Naive thymus-derived CD4-positive, alpha-beta T cell (primary cell): ENCODE data around the gene FBXO17. TPM values are rescaled to one million over a fixed set of nuclear protein-coding genes. Genes with fewer than 3 reads are reported as not detected.

ENCODE experiments used
- ATAC-seq: fragments of 150-1000 bp; cut with Tn5 transposase; 2 replicates; pipeline ENCODE4 v1.10.0; 2021; ENCODE audit warnings: mild to moderate bottlenecking, moderate library complexity
- CTCF ChIA-PET: fragments of 350-600 bp; sonication (Branson Sonifier 250); formaldehyde crosslinking; loops from one replicate; lab custom pipeline; 2021; ENCODE audit warnings: antibody characterized with exemption; lab: Charles Lee
- POLR2A ChIA-PET: fragments of 350-600 bp; sonication (Branson Sonifier 250); formaldehyde crosslinking; loops from one replicate; lab custom pipeline; 2021; ENCODE audit warnings: antibody characterized with exemption, inconsistent platforms; lab: Charles Lee
- DNase-seq, 9 donors: peaks; one replicate each; pipeline versions ENCODE4 v3.0.0 to v3.0.0-alpha.2; 2020 to 2022; ENCODE audit warnings: mixed read lengths in 1 of 9
- H3K27ac ChIP-seq: one replicate; pipeline ENCODE4 v1.7.0; 2013; ENCODE audit warnings: mild to moderate bottlenecking, low read depth, low read length, moderate library complexity
- H3K27me3 ChIP-seq, 2 donors: one replicate each; pipeline ENCODE4 v1.7.0; 2013; ENCODE audit warnings: low read length in 2 of 2, mild to moderate bottlenecking in 2 of 2, moderate library complexity in 2 of 2; ENCODE audit not compliant: control insufficient read depth in 2 of 2, insufficient read depth in 2 of 2
- H3K36me3 ChIP-seq, 3 experiments: 1 replicate in 2 of 3; 2 replicates in 1 of 3; pipeline ENCODE4 v1.7.0; 2013; ENCODE audit warnings: low read length in 3 of 3, mild to moderate bottlenecking in 3 of 3, moderate library complexity in 1 of 3; ENCODE audit not compliant: insufficient read depth in 3 of 3, control insufficient read depth in 2 of 3
- H3K4me1 ChIP-seq, 2 donors: one replicate each; pipeline ENCODE4 v1.7.0; 2013; ENCODE audit warnings: low read length in 2 of 2, mild to moderate bottlenecking in 2 of 2, moderate library complexity in 1 of 2; ENCODE audit not compliant: control insufficient read depth in 2 of 2, insufficient read depth in 2 of 2
- H3K4me3 ChIP-seq: 2 replicates; pipeline ENCODE4 v1.7.0; 2013; ENCODE audit warnings: mild to moderate bottlenecking, low read length
- H3K9me3 ChIP-seq, 3 experiments: 1 replicate in 2 of 3; 2 replicates in 1 of 3; pipeline ENCODE4 v1.7.0; 2013; ENCODE audit warnings: low read length in 3 of 3; ENCODE audit not compliant: control insufficient read depth in 2 of 3
- H3K27ac Mint-ChIP-seq, 9 donors: one replicate each; pipeline ENCODE4 v1.8.0; 2020 to 2022; ENCODE audit warnings: mixed read lengths in 9 of 9, mild to moderate bottlenecking in 8 of 9, moderate library complexity in 5 of 9, inconsistent platforms in 2 of 9
- H3K27me3 Mint-ChIP-seq, 5 donors: one replicate each; pipeline ENCODE4 v1.8.0; 2021 to 2022; ENCODE audit warnings: mixed read lengths in 5 of 5, mild to moderate bottlenecking in 1 of 5
- H3K36me3 Mint-ChIP-seq, 5 donors: one replicate each; pipeline ENCODE4 v1.8.0; 2020 to 2022; ENCODE audit warnings: mixed read lengths in 5 of 5, mild to moderate bottlenecking in 3 of 5, inconsistent platforms in 1 of 5
- H3K4me1 Mint-ChIP-seq, 7 donors: one replicate each; pipeline ENCODE4 v1.8.0; 2020 to 2022; ENCODE audit warnings: mixed read lengths in 7 of 7, mild to moderate bottlenecking in 3 of 7, inconsistent platforms in 1 of 7
- H3K4me3 Mint-ChIP-seq, 10 donors: one replicate each; pipeline ENCODE4 v1.8.0; 2020 to 2022; ENCODE audit warnings: mild to moderate bottlenecking in 10 of 10, mixed read lengths in 10 of 10, moderate library complexity in 6 of 10, inconsistent platforms in 2 of 10
- H3K9me3 Mint-ChIP-seq, 11 donors: one replicate each; pipeline ENCODE4 v1.8.0; 2020 to 2022; ENCODE audit warnings: mixed read lengths in 11 of 11, mild to moderate bottlenecking in 4 of 11, inconsistent platforms in 1 of 11, moderate library complexity in 1 of 11
- intact Hi-C, 2 donors: fragments of 100-400 bp; cut with micrococcal nuclease; formaldehyde crosslinking; loops; one replicate each; pipeline ENCODE4 v1.15.1; 2023
- polyA plus RNA-seq, 2 donors: library from polyadenylated mRNA; unstranded; fragments of 300-500 nt; fragmentation: Illumina TruSeq; gene quantifications; one replicate each; pipeline ENCODE4 v1.2.3, GENCODE V29; 2021
- total RNA-seq, 6 experiments: library from RNA in 5 of 6; stranded (reverse) in 5 of 6; gene quantifications; 1 replicate in 5 of 6; 2 replicates in 1 of 6; pipeline ENCODE4 v1.2.3 and lab custom pipeline; 2021 to 2026

FBXO17 gene
- total and polyA plus RNA-seq, 7 experiments from 2014 or later: not detected

DNA sequence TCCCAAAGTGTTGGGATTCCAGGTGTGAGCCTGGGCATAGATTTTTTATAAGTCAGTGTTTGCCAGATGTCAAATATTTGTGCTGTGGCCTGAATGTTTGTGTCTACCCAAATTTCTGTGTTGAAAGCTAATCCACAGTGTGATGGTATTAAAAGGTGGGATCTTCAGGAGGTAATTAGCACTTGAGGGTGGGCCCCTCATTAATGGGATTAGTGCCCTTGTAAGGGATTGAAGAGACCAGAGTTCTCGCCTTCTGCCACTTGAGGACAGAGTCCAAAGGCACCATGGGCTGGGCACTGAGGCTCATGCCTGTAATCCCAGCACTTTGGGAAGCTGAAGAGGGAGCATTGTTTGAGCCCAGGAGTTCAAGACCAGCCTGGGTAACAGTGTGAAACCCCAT, 9.7 kb upstream of the FBXO17 start:
- Histone ChIP-seq H3K4me3 (no peak overlapping the region), H3K27me3 (no peaks in the 10 kb centered on the region), H3K36me3 (no peaks in the 10 kb centered on the region), H3K9me3 (peaks cover 0 to 7% (median 0%) of the 10 kb centered on the region in 3 experiments), H3K27ac (no peak overlapping the region), H3K4me1 (no peaks in the 10 kb centered on the region)
- Mint-ChIP-seq H3K27me3 (peaks cover 0 to 19% (median 9%) of the 10 kb centered on the region in 5 donors), H3K9me3 (peaks cover 0 to 19% (median 5%) of the 10 kb centered on the region in 11 donors), H3K36me3 (peaks cover 0 to 4% (median 0%) of the 10 kb centered on the region in 5 donors), H3K27ac (no peak overlapping the region), H3K4me3 (no peak overlapping the region), H3K4me1 (no peaks in the 10 kb centered on the region)
- ChIA-PET POLR2A (no interaction called here), CTCF (no interaction called here)
- no peak for ATAC-seq
- intact Hi-C loops: no loop called here
- no peak for DNase-seq

DNA sequence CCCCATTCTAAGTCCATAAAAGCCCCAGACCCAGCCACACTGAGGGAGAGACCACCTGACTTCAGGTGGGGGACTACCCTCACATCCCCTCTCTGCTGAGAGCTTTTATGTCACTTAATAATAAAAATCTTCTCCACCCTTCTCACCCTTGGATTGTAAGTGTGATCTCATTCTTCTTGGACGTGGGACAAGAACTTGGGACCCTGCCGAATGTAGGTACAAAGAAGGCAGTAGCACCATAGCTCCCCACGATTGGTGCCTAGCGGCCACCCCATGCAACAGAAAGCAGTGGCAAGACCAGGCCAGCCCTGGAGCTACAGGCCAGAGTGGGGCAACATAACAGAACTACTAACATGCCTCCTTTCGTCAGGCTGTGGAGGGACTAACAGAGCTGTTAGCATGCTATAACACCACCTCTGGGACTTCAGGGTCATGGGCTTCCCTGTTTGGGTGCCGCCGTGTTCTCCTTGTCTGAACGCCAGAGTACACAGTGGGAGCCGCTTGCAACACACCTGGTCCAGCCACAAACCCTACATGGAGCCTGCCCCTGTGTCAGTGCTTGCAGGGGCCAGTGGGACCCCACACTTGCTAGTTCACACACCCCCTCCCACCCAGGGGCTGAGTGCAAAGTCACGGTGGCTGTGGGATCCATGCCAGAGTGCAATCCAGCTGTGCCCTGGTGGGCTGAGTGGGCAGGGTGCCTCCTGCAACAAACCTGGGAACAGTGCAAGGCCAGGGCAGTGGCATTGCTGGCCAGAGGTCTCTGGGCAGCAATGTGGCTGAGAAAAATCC, 5.2 kb upstream of the FBXO17 start:
- no peaks in the 10 kb centered on the region for H3K36me3 Mint-ChIP-seq
- POLR2A ChIA-PET: no interaction called here
- H3K27me3 Mint-ChIP-seq: peaks cover 12 to 34% (median 27%) of the 10 kb centered on the region in 5 donors
- no peak overlapping the region for H3K4me3 ChIP-seq
- H3K27me3 ChIP-seq: no peaks in the 10 kb centered on the region
- no peak for DNase-seq
- no peak overlapping the region for H3K4me3 Mint-ChIP-seq
- intact Hi-C loops: no loop called here
- H3K27ac Mint-ChIP-seq: no peak overlapping the region
- peaks cover 0 to 7% (median 0%) of the 10 kb centered on the region in 3 experiments for H3K9me3 ChIP-seq
- H3K9me3 Mint-ChIP-seq: peaks cover 0 to 20% (median 7%) of the 10 kb centered on the region in 11 donors
- H3K27ac ChIP-seq: no peak overlapping the region
- CTCF ChIA-PET: no interaction called here
- no peak for ATAC-seq
- H3K36me3 ChIP-seq: no peaks in the 10 kb centered on the region
- peaks cover 0 to 22% (median 5%) of the 10 kb centered on the region in 7 donors for H3K4me1 Mint-ChIP-seq
- no peaks in the 10 kb centered on the region for H3K4me1 ChIP-seq

DNA sequence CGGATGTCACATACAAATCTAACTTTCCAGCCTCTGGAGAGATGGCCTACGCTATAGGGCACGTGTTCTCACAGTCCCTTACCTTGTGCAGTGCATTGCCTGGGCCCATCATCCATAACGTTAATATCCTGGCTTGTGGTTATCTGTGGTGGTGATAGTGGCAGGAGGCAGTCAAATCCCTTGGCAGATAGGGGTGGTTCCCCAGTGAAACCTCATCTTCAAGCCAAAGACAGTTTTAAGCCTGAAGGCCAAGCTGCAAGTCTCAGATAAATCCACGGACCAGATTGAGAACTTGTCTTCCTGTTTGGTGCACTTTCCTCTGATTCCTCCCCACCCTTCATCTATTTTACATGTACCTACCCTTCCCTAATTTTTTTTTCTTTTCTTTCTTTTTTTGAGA, 4.3 kb upstream of the FBXO17 start:
- no peak overlapping the region for H3K4me3 ChIP-seq
- DNase-seq (no peak), ATAC-seq (no peak)
- peaks cover 4 to 24% (median 9%) of the 10 kb centered on the region in 7 donors for H3K4me1 Mint-ChIP-seq
- peaks cover 0 to 2% (median 0%) of the 10 kb centered on the region in 5 donors for H3K36me3 Mint-ChIP-seq
- peaks cover 0 to 12% (median 4%) of the 10 kb centered on the region in 11 donors for H3K9me3 Mint-ChIP-seq
- H3K27me3 ChIP-seq: no peaks in the 10 kb centered on the region
- intact Hi-C loops: no loop called here
- no peaks in the 10 kb centered on the region for H3K4me1 ChIP-seq
- H3K9me3 ChIP-seq: no peaks in the 10 kb centered on the region
- H3K36me3 ChIP-seq: no peaks in the 10 kb centered on the region
- ChIA-PET POLR2A (no interaction called here), CTCF (no interaction called here)
- H3K4me3 Mint-ChIP-seq: no peak overlapping the region
- H3K27me3 Mint-ChIP-seq: peaks cover 16 to 39% (median 31%) of the 10 kb centered on the region in 5 donors
- no peak overlapping the region for H3K27ac Mint-ChIP-seq
- no peak overlapping the region for H3K27ac ChIP-seq

DNA sequence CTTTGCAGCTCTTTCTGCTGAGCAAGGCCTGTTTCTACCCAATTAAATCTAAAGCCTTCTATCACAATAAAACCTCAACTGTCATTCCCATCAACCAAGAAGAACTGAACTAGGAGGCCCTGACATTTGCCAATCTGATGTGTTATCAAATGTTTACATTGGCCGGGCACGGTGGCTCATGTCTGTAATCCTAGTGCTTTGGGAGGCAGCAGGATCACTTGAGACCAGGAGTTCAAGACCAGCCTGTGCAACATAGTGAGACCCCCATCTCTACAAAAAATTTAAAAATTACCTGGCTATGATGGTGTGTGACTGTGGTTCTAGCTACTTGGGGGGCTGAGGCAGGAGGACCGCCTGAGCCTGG, 2.8 kb upstream of the FBXO17 start:
- ATAC-seq: no peak
- Histone ChIP-seq H3K9me3 (no peaks in the 10 kb centered on the region), H3K27ac (no peak overlapping the region), H3K27me3 (no peaks in the 10 kb centered on the region), H3K4me1 (no peaks in the 10 kb centered on the region), H3K36me3 (no peaks in the 10 kb centered on the region), H3K4me3 (no peak overlapping the region)
- Mint-ChIP-seq H3K4me1 (peaks cover 6 to 24% (median 12%) of the 10 kb centered on the region in 7 donors), H3K27me3 (peaks cover 24 to 47% (median 38%) of the 10 kb centered on the region in 5 donors), H3K9me3 (peaks cover 0 to 10% (median 4%) of the 10 kb centered on the region in 11 donors), H3K36me3 (peaks cover 0 to 7% (median 0%) of the 10 kb centered on the region in 5 donors), H3K4me3 (no peak overlapping the region), H3K27ac (no peak overlapping the region)
- ChIA-PET CTCF (no interaction called here), POLR2A (no interaction called here)
- no peak for DNase-seq
- intact Hi-C loops: no loop called here

DNA sequence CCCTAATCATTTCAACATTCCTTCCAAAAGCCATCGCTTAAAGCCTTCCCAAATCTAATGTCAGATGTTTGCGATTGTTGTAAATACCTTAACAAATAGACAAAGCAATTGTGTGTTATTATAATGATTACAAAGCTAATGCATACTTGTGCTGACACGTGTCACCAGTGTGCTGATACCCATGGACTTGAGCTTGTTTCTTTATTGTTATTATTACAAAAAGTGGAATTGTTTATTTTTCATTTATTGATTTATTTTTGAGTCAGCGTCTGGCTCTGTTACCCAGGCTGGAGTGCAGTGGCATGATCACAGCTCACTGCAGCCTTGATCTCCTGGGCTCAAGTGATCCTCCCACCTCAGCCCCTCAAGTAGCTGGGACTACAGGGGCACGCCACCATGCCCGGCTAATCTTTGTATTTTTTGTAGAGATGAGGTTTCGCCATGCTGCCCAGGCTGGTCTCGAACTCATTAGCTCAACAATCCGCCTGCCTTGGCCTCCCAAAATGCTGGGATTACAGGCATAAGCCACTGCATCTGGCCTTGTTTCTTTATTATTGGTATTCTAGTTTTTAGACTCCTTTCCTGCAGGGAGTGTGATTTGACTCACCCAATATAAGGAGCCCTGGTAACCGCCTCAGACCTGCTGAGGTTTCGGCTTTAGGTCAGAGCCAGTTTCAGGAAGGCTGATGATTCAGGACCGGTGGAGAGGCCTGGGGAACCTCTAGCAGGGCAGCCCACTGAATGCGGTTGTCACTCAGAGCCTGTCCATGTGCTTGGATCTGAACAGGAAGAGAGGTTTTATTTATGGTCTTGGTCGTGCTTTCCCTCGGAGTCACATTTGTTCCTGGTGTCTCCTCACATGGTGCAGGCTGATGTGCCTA, 2.1 kb upstream of the FBXO17 start:
- Histone ChIP-seq H3K27ac (no peak overlapping the region), H3K9me3 (no peaks in the 10 kb centered on the region), H3K4me3 (no peak overlapping the region), H3K27me3 (no peaks in the 10 kb centered on the region), H3K4me1 (no peaks in the 10 kb centered on the region), H3K36me3 (no peaks in the 10 kb centered on the region)
- Mint-ChIP-seq H3K27ac (no peak overlapping the region), H3K4me3 (no peak overlapping the region), H3K27me3 (peaks cover 26 to 47% (median 38%) of the 10 kb centered on the region in 5 donors), H3K9me3 (peaks cover 0 to 10% (median 4%) of the 10 kb centered on the region in 11 donors), H3K36me3 (peaks cover 0 to 7% (median 0%) of the 10 kb centered on the region in 5 donors), H3K4me1 (peaks cover 6 to 24% (median 12%) of the 10 kb centered on the region in 7 donors)
- DNase-seq: peak in 1 of 9 donors; percentile 61
- no peak for ATAC-seq
- POLR2A ChIA-PET: interaction anchor here (0.6 kb wide), 1 partner anchor 111 kb away, joined by 3 read pairs; no protein-coding TSS in a partner anchor
- intact Hi-C loops: no loop called here
- CTCF ChIA-PET: no interaction called here

DNA sequence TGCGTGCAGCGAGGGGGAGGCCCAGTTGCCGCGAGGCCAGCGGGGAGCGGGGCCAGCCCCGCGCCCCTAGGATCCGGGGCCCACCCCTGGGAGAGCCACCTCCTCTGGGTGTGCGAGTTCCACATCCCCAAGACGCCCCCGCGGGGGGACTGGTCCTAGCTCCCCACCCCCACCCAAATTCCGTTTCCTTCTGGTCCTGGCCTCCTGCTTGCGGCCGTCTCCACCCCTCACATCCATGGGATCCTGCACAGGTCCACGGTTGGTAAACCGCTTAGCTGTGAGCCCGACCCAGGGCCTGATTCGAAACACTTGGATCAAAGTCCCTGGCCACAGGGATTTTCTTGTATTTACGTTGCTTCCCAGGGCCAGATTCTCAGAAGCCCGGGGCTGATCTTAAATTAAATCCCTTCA, 324 bp upstream of the FBXO17 start:
- H3K36me3 Mint-ChIP-seq: peaks cover 0 to 7% (median 0%) of the 10 kb centered on the region in 5 donors
- peaks cover 0 to 8% (median 4%) of the 10 kb centered on the region in 11 donors for H3K9me3 Mint-ChIP-seq
- no peaks in the 10 kb centered on the region for H3K36me3 ChIP-seq
- H3K27me3 ChIP-seq: no peaks in the 10 kb centered on the region
- H3K4me3 Mint-ChIP-seq: peak overlapping the region in 8 of 10 donors; percentile 21 to 76 (median 51)
- H3K27ac Mint-ChIP-seq: no peak overlapping the region
- H3K27me3 Mint-ChIP-seq: peaks cover 29 to 42% (median 38%) of the 10 kb centered on the region in 5 donors
- no peaks in the 10 kb centered on the region for H3K9me3 ChIP-seq
- ChIA-PET POLR2A (no interaction called here), CTCF (no interaction called here)
- intact Hi-C loops: no loop called here
- H3K4me1 Mint-ChIP-seq: peaks cover 6 to 24% (median 12%) of the 10 kb centered on the region in 7 donors
- DNase-seq: no peak
- ATAC-seq: no peak
- no peaks in the 10 kb centered on the region for H3K4me1 ChIP-seq
- no peak overlapping the region for H3K27ac ChIP-seq
- H3K4me3 ChIP-seq: no peak overlapping the region
